ENCODE results near the gene SFXN2.

DNA sequence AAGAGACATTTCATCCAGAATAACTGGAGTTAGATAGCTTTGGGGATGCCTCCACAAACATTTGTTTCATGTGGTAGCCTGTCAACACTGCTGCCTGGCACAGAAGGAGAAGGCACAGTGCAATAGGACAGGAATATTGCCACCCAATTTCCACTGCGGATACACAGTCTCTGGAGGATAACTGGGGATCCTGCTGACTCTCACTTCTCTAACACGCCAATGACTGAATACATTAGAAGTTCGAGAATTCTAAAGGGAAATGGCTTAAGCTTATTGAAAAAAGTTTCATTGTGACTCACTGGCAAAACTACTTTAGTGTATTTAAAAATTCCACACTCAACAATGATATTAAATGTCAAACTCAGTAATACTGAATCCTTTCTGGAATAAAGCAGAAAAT lies 13.2 kb upstream of the SFXN2 start:
- TF ChIP-seq, protein P1, sequence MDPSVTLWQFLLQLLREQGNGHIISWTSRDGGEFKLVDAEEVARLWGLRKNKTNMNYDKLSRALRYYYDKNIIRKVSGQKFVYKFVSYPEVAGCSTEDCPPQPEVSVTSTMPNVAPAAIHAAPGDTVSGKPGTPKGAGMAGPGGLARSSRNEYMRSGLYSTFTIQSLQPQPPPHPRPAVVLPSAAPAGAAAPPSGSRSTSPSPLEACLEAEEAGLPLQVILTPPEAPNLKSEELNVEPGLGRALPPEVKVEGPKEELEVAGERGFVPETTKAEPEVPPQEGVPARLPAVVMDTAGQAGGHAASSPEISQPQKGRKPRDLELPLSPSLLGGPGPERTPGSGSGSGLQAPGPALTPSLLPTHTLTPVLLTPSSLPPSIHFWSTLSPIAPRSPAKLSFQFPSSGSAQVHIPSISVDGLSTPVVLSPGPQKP (IDR thresholded peaks at IDR 0.05; ENCODE audit: low read depth, low read length) = no peak
- TF ChIP-seq, protein P2, sequence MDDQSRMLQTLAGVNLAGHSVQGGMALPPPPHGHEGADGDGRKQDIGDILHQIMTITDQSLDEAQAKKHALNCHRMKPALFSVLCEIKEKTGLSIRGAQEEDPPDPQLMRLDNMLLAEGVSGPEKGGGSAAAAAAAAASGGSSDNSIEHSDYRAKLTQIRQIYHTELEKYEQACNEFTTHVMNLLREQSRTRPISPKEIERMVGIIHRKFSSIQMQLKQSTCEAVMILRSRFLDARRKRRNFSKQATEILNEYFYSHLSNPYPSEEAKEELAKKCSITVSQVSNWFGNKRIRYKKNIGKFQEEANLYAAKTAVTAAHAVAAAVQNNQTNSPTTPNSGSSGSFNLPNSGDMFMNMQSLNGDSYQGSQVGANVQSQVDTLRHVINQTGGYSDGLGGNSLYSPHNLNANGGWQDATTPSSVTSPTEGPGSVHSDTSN (IDR thresholded peaks at IDR 0.05) = no peak
- TF ChIP-seq EP300 (IDR thresholded peaks at IDR 0.05) = no peak
- TF ChIP-seq, protein P3, sequence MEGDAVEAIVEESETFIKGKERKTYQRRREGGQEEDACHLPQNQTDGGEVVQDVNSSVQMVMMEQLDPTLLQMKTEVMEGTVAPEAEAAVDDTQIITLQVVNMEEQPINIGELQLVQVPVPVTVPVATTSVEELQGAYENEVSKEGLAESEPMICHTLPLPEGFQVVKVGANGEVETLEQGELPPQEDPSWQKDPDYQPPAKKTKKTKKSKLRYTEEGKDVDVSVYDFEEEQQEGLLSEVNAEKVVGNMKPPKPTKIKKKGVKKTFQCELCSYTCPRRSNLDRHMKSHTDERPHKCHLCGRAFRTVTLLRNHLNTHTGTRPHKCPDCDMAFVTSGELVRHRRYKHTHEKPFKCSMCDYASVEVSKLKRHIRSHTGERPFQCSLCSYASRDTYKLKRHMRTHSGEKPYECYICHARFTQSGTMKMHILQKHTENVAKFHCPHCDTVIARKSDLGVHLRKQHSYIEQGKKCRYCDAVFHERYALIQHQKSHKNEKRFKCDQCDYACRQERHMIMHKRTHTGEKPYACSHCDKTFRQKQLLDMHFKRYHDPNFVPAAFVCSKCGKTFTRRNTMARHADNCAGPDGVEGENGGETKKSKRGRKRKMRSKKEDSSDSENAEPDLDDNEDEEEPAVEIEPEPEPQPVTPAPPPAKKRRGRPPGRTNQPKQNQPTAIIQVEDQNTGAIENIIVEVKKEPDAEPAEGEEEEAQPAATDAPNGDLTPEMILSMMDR (IDR thresholded peaks at IDR 0.05) = no peak
- TF ChIP-seq, protein P4, sequence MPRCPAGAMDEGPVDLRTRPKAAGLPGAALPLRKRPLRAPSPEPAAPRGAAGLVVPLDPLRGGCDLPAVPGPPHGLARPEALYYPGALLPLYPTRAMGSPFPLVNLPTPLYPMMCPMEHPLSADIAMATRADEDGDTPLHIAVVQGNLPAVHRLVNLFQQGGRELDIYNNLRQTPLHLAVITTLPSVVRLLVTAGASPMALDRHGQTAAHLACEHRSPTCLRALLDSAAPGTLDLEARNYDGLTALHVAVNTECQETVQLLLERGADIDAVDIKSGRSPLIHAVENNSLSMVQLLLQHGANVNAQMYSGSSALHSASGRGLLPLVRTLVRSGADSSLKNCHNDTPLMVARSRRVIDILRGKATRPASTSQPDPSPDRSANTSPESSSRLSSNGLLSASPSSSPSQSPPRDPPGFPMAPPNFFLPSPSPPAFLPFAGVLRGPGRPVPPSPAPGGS (IDR thresholded peaks at IDR 0.05) = no peak
- TF ChIP-seq RAD21 (conservative IDR thresholded peaks at IDR 0.05 in 1 of 2, IDR thresholded peaks at IDR 0.05 in 1 of 2) = no peak
- no peak for TF ChIP-seq CEBPB (IDR thresholded peaks at IDR 0.05)
- TF ChIP-seq POLR2A (IDR thresholded peaks at IDR 0.05; ENCODE audit: low read length) = no peak
